ENCODE results near the gene SLC5A10.

DNA sequence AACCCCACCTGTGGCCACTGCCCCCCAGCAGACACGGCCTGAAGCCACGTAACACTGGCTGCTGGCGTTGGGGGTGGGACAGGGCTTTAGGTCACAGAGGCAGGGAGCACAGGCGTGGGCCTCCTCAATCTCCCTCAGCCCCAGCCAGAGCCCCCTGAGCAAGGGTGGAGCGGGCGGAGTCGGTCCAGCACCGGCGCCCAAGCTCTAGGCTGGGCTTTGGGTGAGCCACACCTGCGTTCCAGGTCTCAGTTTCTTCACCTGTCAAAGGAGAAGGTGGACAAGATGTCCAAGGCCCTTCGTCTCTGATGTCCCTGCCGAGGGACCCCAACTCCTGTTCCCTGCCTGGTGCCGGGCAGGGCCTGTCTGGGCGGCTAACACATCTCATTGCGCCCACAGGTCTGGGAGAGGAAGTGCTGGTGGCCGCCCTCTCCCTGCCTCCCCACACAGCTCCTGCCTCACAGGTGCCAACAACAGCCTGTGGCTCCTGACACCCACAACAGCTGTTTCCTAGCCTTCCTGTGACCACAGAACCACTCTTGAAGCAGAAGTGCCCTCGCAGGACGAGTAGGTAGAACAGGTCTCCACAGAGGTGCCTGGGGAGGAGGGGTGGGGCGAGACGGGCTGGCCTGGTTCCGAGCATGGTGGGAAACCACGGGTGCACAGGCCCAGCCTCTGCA lies 40.6 kb downstream of the SLC5A10 start:
- TF ChIP-seq JUND (IDR thresholded peaks at IDR 0.05) (no peak), SP1 (IDR thresholded peaks at IDR 0.05) (no peak), GABPA (IDR thresholded peaks at IDR 0.05 in 1 of 2, conservative IDR thresholded peaks at IDR 0.05 in 1 of 2) (no peak), TAF1 (conservative IDR thresholded peaks at IDR 0.05) (no peak), RAD21 (IDR thresholded peaks at IDR 0.05) (no peak), NR2F2 (IDR thresholded peaks at IDR 0.05) (no peak)
- TF ChIP-seq, protein P1, sequence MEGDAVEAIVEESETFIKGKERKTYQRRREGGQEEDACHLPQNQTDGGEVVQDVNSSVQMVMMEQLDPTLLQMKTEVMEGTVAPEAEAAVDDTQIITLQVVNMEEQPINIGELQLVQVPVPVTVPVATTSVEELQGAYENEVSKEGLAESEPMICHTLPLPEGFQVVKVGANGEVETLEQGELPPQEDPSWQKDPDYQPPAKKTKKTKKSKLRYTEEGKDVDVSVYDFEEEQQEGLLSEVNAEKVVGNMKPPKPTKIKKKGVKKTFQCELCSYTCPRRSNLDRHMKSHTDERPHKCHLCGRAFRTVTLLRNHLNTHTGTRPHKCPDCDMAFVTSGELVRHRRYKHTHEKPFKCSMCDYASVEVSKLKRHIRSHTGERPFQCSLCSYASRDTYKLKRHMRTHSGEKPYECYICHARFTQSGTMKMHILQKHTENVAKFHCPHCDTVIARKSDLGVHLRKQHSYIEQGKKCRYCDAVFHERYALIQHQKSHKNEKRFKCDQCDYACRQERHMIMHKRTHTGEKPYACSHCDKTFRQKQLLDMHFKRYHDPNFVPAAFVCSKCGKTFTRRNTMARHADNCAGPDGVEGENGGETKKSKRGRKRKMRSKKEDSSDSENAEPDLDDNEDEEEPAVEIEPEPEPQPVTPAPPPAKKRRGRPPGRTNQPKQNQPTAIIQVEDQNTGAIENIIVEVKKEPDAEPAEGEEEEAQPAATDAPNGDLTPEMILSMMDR (IDR thresholded peaks at IDR 0.05; ENCODE audit: low read depth, low read length, missing input control): no peak
- TF ChIP-seq, protein P2, sequence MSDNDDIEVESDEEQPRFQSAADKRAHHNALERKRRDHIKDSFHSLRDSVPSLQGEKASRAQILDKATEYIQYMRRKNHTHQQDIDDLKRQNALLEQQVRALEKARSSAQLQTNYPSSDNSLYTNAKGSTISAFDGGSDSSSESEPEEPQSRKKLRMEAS (IDR thresholded peaks at IDR 0.05): no peak
- TF ChIP-seq, protein P3, sequence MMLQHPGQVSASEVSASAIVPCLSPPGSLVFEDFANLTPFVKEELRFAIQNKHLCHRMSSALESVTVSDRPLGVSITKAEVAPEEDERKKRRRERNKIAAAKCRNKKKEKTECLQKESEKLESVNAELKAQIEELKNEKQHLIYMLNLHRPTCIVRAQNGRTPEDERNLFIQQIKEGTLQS (IDR thresholded peaks at IDR 0.05): no peak
- TF ChIP-seq, protein P4, sequence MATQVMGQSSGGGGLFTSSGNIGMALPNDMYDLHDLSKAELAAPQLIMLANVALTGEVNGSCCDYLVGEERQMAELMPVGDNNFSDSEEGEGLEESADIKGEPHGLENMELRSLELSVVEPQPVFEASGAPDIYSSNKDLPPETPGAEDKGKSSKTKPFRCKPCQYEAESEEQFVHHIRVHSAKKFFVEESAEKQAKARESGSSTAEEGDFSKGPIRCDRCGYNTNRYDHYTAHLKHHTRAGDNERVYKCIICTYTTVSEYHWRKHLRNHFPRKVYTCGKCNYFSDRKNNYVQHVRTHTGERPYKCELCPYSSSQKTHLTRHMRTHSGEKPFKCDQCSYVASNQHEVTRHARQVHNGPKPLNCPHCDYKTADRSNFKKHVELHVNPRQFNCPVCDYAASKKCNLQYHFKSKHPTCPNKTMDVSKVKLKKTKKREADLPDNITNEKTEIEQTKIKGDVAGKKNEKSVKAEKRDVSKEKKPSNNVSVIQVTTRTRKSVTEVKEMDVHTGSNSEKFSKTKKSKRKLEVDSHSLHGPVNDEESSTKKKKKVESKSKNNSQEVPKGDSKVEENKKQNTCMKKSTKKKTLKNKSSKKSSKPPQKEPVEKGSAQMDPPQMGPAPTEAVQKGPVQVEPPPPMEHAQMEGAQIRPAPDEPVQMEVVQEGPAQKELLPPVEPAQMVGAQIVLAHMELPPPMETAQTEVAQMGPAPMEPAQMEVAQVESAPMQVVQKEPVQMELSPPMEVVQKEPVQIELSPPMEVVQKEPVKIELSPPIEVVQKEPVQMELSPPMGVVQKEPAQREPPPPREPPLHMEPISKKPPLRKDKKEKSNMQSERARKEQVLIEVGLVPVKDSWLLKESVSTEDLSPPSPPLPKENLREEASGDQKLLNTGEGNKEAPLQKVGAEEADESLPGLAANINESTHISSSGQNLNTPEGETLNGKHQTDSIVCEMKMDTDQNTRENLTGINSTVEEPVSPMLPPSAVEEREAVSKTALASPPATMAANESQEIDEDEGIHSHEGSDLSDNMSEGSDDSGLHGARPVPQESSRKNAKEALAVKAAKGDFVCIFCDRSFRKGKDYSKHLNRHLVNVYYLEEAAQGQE (IDR thresholded peaks at IDR 0.05): no peak

All from liver (tissue), 3 donors.